ENCODE results near the gene LRRK1.

DNA sequence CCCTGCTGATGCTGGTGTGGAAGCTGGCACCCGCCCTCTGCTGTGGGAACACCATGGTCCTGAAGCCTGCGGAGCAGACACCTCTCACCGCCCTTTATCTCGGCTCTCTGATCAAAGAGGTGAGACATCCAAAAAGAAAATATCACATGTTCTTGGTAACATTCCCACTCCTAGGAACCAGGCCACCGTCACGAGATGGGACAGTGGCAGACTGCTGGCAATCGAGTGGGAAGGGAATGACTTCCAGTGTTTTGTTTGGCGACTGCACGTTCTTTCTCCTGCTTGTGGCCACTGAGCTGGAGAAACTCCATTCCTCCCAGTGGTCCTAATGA, 25.2 kb upstream of the LRRK1 start:
- no peak for TF ChIP-seq POLR2AphosphoS5 (IDR thresholded peaks at IDR 0.05; ENCODE audit: low read depth, low read length)
- TF ChIP-seq FOXP2 (optimal IDR thresholded peaks at IDR 0.05; ENCODE audit: borderline replicate concordance, extremely low read depth, extremely low read length, insufficient read depth) = no peak
